ENCODE results near the gene KLK12.

DNA sequence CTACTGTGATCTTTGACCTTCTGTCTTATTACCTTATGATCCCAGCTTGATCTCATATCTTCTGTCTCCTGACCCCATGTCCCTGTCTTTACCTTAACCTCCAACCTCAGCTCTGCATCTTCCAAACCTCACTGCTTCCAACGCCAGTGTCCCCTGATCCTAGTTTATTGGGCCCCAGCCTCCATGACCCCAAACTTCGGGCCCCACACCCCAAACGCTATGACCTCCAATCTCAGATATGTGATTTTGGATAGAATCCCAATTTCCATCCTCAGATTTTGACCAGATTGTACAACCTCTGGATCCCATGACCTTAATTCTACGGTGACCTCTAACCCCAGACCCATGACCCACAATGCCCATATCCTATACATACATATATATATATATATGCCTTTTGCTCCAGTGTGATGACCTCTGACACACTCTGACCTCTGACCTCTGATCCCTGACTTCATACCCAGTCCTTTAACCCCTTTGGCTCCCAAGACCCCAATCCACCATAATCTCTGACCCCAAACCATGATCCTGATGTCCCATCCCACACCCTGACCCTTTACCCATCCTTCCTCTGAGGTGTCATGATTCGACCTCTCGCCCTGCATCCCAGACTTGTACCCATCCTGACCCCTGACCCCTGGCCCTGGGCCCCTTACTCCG is 3.5 kb downstream of the KLK12 start:
- TF ChIP-seq EZH2phosphoT487 (IDR thresholded peaks at IDR 0.05; ENCODE audit: borderline replicate concordance, low read length) (no peak), EZH2 (IDR thresholded peaks at IDR 0.05; ENCODE audit: low read length, unreplicated experiment) (no peak)
- TF ChIP-seq, protein P1, sequence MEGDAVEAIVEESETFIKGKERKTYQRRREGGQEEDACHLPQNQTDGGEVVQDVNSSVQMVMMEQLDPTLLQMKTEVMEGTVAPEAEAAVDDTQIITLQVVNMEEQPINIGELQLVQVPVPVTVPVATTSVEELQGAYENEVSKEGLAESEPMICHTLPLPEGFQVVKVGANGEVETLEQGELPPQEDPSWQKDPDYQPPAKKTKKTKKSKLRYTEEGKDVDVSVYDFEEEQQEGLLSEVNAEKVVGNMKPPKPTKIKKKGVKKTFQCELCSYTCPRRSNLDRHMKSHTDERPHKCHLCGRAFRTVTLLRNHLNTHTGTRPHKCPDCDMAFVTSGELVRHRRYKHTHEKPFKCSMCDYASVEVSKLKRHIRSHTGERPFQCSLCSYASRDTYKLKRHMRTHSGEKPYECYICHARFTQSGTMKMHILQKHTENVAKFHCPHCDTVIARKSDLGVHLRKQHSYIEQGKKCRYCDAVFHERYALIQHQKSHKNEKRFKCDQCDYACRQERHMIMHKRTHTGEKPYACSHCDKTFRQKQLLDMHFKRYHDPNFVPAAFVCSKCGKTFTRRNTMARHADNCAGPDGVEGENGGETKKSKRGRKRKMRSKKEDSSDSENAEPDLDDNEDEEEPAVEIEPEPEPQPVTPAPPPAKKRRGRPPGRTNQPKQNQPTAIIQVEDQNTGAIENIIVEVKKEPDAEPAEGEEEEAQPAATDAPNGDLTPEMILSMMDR (conservative IDR thresholded peaks at IDR 0.05; ENCODE audit: low read depth, low read length), result no peak
